Measurements from ENCODE around the gene ZSWIM6. TPM values are rescaled to one million over a fixed set of nuclear protein-coding genes. Genes with fewer than 3 reads are reported as not detected.
A peak's percentile ranks its signal among the peaks of the same experiment; 100 is the strongest.

ZSWIM6 gene
- total and polyA plus RNA-seq, 2 experiments from 2014 or later = 3.9 to 6.0 TPM

DNA sequence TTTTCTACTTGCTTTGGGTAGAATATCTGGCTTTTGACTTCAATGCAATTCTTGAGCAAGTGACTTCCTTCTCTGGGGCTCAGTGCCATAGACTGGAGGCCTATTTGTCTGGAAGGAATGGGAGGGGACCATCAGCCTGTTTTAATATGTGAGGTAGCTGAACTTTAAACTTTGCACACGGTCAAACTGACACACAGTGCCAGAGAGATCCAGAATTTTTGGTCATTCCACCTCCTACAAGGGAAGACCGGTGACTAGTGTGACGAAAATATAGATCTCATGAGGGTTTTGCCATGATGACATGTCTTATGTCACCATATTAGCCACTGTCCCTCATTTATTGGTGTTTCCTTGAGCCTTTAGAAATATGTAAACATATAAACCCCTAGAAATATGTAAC, 44.6 kb upstream of the ZSWIM6 start (continued):
- TF ChIP-seq, protein P1, sequence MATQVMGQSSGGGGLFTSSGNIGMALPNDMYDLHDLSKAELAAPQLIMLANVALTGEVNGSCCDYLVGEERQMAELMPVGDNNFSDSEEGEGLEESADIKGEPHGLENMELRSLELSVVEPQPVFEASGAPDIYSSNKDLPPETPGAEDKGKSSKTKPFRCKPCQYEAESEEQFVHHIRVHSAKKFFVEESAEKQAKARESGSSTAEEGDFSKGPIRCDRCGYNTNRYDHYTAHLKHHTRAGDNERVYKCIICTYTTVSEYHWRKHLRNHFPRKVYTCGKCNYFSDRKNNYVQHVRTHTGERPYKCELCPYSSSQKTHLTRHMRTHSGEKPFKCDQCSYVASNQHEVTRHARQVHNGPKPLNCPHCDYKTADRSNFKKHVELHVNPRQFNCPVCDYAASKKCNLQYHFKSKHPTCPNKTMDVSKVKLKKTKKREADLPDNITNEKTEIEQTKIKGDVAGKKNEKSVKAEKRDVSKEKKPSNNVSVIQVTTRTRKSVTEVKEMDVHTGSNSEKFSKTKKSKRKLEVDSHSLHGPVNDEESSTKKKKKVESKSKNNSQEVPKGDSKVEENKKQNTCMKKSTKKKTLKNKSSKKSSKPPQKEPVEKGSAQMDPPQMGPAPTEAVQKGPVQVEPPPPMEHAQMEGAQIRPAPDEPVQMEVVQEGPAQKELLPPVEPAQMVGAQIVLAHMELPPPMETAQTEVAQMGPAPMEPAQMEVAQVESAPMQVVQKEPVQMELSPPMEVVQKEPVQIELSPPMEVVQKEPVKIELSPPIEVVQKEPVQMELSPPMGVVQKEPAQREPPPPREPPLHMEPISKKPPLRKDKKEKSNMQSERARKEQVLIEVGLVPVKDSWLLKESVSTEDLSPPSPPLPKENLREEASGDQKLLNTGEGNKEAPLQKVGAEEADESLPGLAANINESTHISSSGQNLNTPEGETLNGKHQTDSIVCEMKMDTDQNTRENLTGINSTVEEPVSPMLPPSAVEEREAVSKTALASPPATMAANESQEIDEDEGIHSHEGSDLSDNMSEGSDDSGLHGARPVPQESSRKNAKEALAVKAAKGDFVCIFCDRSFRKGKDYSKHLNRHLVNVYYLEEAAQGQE (IDR thresholded peaks at IDR 0.05; ENCODE audit: unreplicated experiment) = no peak

DNA sequence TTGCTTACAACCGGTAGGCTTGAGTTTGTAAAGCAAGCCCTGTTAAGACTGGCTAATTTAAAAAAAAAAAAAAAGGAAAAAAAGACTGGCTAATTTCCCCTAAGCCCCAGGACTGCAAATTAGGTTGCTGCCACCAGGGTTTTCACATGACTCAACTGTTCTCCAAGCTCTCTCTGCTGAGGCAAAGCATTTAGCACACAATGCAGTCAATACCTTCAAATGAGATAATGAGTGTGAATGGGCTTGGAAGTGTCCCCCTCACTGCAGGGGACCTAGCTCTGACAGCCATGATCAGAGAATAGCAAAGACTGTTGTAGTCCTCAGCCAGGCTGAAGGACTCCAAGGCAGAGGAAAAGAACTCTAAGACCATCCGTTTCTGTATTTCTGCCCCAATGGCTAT, 42.8 kb upstream of the ZSWIM6 start:
- H3K9me3 Mint-ChIP-seq = no peaks in the 10 kb centered on the region
- H3K4me1 Mint-ChIP-seq = peaks cover 9% of the 10 kb centered on the region; the same call in 2 of the 3 replicates
- H2AFZ ChIP-seq = peak overlapping the region; percentile 63; the same call in 1 of the 2 replicates
- H3F3A ChIP-seq (replicated peaks; ENCODE audit: low read depth) = no peaks in the 10 kb centered on the region
- H3K79me2 ChIP-seq (replicated peaks; ENCODE audit: insufficient read depth) = no peaks in the 10 kb centered on the region
- no peak overlapping the region for H3K27ac ChIP-seq (ENCODE audit: low read depth)
- no peak overlapping the region for H3K4me2 ChIP-seq
- H3K9me2 ChIP-seq (ENCODE audit: insufficient read depth) = 0 out of 2 replicates have a peak, but pooled peaks cover 4% of the 10 kb centered on the region
- peak; percentile 41 for DNase-seq (ENCODE audit: low spot score)
- no peak overlapping the region for H3K4me3 ChIP-seq
- H3K27me3 Mint-ChIP-seq (ENCODE audit: insufficient read depth, low read depth, poor library complexity) = no peaks in the 10 kb centered on the region
- H3K27me3 ChIP-seq (ENCODE audit: insufficient read depth) = no peaks in the 10 kb centered on the region
- H3K36me3 ChIP-seq (ENCODE audit: insufficient read depth) = no peaks in the 10 kb centered on the region
- no peak overlapping the region; the same call in 1 of the 2 replicates for H3K27ac Mint-ChIP-seq
- H3K4me3 Mint-ChIP-seq = no peak overlapping the region
- no peaks in the 10 kb centered on the region for H3K4me1 ChIP-seq (ENCODE audit: insufficient read depth)
- ATAC-seq = peak; percentile 82
- H3K36me3 Mint-ChIP-seq (ENCODE audit: low read depth) = no peaks in the 10 kb centered on the region
- TF ChIP-seq, protein P2, sequence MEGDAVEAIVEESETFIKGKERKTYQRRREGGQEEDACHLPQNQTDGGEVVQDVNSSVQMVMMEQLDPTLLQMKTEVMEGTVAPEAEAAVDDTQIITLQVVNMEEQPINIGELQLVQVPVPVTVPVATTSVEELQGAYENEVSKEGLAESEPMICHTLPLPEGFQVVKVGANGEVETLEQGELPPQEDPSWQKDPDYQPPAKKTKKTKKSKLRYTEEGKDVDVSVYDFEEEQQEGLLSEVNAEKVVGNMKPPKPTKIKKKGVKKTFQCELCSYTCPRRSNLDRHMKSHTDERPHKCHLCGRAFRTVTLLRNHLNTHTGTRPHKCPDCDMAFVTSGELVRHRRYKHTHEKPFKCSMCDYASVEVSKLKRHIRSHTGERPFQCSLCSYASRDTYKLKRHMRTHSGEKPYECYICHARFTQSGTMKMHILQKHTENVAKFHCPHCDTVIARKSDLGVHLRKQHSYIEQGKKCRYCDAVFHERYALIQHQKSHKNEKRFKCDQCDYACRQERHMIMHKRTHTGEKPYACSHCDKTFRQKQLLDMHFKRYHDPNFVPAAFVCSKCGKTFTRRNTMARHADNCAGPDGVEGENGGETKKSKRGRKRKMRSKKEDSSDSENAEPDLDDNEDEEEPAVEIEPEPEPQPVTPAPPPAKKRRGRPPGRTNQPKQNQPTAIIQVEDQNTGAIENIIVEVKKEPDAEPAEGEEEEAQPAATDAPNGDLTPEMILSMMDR (conservative IDR thresholded peaks at IDR 0.05; ENCODE audit: low read depth in 2 of 2) = peak in 1 of 2 experiments; percentile 35; a peak in 1 of 4 replicates
- TF ChIP-seq, protein P1 (IDR thresholded peaks at IDR 0.05; ENCODE audit: unreplicated experiment) = no peak
- TF ChIP-seq JUNB (IDR thresholded peaks at IDR 0.05; ENCODE audit: unreplicated experiment) = no peak
- no peaks in the 10 kb centered on the region for H4K20me1 ChIP-seq (replicated peaks; ENCODE audit: insufficient read depth)

Measured in GM23338 (cell line).